ENCODE measurements around the gene HSF4. TPM values are rescaled to one million over a fixed set of nuclear protein-coding genes. Genes with fewer than 3 reads are reported as not detected.

HSF4 gene
- total RNA-seq, 1 donor from 2014 or later, result 3.7 TPM

DNA sequence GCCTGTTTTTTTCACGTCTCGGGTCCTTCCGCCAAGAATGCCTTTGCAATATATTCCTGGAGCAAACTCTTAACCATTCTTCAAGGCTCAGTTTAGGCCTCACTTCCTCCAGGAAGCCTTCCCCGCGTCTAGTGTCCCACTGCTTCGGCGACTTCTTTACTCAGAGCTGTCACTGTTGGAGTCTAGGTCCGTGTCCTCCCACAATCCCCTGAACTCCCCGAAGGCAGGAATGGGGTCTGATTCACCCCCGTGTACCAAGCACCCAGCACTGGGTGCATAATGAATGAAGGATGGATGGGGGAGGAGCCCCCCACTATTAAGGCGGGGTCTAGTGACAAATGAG lies 18.7 kb downstream of the HSF4 start:
- no peak for FAIRE-seq
- DNase-seq (ENCODE audit: low spot score in 2 of 2), result no peak

DNA sequence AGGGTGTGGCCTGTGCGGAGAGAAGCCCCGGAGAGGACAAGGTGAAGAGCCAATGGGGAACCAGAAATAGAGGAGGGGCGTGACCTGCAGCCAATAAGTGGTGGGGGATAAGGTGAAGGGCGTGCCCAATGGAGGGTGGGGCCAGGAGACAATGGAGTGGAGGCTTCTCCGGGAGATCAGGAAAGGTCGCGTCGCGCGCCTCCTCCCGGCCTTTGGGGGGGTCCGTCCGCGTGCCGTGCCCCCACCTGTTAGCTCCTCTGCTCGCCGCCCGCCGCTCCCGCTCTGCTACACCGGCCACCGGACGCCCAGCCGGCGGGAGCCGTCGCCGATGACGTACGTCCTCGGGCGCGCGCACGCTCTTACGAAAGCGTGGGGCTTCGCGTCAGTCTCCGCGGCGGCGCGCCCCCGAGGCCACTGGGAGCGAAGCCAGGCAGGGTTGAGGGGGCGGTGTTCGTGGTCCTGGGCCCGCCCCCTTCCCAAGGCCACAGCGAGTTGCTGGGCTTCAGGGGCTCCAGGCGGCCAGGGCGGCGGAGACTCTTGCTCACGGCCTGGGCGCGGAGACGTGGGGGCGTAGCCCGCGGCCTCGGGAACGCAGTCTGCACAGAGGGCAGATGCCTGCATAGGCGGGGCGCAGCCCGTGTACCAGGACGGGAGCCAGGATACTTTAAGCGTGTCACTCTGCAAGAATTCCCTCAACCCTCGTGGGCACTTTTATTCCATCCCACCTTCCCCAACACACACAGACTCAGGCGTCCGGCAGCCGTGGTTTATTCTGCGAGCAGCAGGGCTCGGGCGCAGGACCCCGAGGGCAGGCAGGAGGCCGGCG lies 19.3 kb downstream of the HSF4 start, which contains the start of gene MATCAP1:
Gene MATCAP1, minus strand, starts transcription at position 337 of the 826 bp plus-strand sequence. CDS start 3,353 bp downstream, outside the sequence.
- DNase-seq (ENCODE audit: low spot score in 2 of 2) (peak; percentile 98 to 99), FAIRE-seq (peak; percentile 75)

GRCh38 chr16:67184453-67184994 lies 20.0 kb downstream of the HSF4 start:
- FAIRE-seq (no peak), DNase-seq (ENCODE audit: low spot score in 2 of 2) (no peak)

- no peak for FAIRE-seq
- peak; percentile 71 to 76 for DNase-seq (ENCODE audit: low spot score in 2 of 2)
Observed at GRCh38 chr16:67184995-67185650, 20.6 kb downstream of the HSF4 start.

- no peak for DNase-seq (ENCODE audit: low spot score in 2 of 2)
- no peak for FAIRE-seq
Observed at GRCh38 chr16:67185651-67186134, 21.1 kb downstream of the HSF4 start.

- DNase-seq (ENCODE audit: low spot score in 2 of 2) (no peak), FAIRE-seq (no peak)
Observed at GRCh38 chr16:67186550-67186950, 22.0 kb downstream of the HSF4 start.

GRCh38 chr16:67187175-67187890 lies 22.8 kb downstream of the HSF4 start:
- FAIRE-seq, result no peak

GRCh38 chr16:67188323-67188722 lies 23.8 kb downstream of the HSF4 start:
- DNase-seq (ENCODE audit: low spot score in 2 of 2), result no peak
- no peak for FAIRE-seq

More at GRCh38 chr16:67187175-67187890, 22.8 kb downstream of the HSF4 start:
- no peak for DNase-seq (ENCODE audit: low spot score in 2 of 2)

DNA sequence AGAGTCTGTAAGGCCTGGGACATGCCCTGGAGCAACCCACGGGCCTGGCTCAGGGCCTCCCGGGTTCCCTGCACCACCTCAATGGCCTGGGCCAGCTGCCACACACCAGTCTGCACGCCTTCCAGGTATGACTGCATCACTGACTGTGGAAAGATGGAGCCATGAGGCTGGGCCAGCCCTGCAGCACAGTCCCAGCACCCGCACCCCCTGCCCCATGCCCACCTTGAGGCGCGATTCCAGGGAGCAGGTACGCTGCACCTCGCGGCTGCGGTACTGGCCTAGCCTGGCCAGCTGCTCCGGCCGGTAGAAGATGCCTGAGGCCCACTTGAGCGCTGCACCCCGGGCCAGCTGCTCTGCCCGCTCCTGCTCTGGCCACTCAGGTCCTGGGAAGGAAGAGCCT lies 24.3 kb downstream of the HSF4 start:
- no peak for DNase-seq (ENCODE audit: low spot score in 2 of 2)
- no peak for FAIRE-seq

GRCh38 chr16:67190041-67190440 lies 25.5 kb downstream of the HSF4 start, which contains the start of gene EXOC3L1:
Gene EXOC3L1 (minus strand): TSS chr16:67190136. CDS start chr16:67189676, 460 bp downstream.
- DNase-seq (ENCODE audit: low spot score in 2 of 2) (no peak), FAIRE-seq (no peak)

- no peak for FAIRE-seq
Observed at GRCh38 chr16:67190448-67191399, 26.2 kb downstream of the HSF4 start.

GRCh38 chr16:67191411-67191994 lies 27.0 kb downstream of the HSF4 start:
- DNase-seq (ENCODE audit: low spot score in 2 of 2), result no peak
- no peak for FAIRE-seq

More at GRCh38 chr16:67190448-67191399, 26.2 kb downstream of the HSF4 start:
- DNase-seq (ENCODE audit: low spot score in 2 of 2), result no peak

DNA sequence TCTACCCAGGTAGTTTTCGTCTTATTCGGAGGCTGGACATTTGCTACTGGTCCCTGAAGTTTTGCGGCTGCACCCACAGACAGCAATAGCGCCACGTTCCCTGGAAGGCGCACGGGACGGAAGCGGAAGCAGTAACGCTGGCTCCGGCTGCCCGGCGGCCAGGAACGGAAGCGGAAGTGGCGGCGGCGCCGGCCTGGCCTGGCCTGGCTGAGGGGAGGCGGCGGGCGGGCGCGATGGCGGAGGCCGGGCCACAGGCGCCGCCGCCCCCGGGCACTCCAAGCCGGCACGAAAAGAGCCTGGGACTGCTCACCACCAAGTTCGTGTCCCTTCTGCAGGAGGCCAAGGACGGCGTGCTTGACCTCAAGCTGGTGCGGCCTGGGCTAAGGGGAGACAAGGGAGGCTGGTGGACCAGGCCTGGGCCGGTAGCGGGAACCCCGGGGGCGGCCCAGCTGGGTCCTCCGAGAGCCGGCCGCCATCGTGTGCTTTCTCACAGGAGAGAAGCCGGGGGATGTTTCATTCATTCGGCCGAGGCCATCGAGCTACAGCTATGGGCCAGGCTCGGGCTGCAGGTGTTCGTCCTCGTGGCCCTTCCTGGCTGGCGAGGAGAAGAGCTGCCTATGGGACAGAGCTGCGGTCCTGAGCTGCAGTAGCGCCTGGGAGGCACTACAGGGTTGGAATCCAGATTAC lies 27.6 kb downstream of the HSF4 start, which contains the start of gene E2F4:
Gene E2F4, plus strand, starts transcription at position 161 of the 687 bp plus-strand sequence. Its CDS starts 73 bp downstream, at position 234.
- DNase-seq (ENCODE audit: low spot score in 2 of 2), result peak; percentile 98 to 99
- FAIRE-seq, result no peak

DNA sequence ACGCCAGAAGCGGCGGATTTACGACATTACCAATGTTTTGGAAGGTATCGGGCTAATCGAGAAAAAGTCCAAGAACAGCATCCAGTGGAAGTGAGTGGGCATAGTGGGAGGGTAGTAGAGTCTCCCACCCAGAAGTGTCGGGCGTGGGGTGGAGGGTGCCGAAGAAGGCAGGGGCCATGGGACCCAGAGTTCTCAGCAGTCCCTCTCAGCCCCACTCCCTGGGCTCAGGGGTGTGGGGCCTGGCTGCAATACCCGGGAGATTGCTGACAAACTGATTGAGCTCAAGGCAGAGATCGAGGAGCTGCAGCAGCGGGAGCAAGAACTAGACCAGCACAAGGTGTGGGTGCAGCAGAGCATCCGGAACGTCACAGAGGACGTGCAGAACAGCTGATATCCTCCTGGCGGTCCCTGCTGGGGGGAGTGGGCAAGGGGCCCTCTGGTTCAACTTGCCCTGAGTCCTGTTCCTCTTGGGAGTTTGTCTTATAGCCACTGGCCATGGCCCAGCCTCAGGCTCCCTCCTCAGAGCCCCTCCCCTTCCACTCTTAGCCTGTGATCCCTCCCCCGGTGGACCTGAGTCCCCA lies 28.3 kb downstream of the HSF4 start:
- FAIRE-seq, result no peak

GRCh38 chr16:67193536-67193935 lies 29.0 kb downstream of the HSF4 start:
- DNase-seq (ENCODE audit: low spot score in 2 of 2), result no peak
- no peak for FAIRE-seq

More for the DNA sequence above, 28.3 kb downstream of the HSF4 start:
- DNase-seq (ENCODE audit: low spot score in 2 of 2), result no peak

DNA sequence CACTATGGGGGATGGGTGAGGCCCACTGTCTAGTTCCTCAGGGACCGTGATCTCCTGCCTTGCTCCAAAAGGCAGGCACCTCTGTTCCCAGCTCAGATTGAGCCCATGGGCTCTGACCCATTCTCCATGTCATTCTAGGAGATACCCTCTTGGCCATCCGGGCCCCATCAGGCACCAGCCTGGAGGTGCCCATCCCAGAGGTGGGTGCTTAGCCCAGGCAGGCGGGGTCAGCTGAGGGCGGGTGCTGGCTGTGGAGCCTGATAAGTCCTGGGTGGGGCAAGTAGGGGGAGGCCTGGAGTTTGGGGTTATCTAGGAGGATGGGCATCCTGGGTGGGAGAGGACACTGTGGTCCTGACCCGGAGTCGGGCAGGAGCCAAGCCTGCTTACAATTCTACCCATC lies 29.7 kb downstream of the HSF4 start:
- DNase-seq (ENCODE audit: low spot score in 2 of 2), result no peak
- no peak for FAIRE-seq

DNA sequence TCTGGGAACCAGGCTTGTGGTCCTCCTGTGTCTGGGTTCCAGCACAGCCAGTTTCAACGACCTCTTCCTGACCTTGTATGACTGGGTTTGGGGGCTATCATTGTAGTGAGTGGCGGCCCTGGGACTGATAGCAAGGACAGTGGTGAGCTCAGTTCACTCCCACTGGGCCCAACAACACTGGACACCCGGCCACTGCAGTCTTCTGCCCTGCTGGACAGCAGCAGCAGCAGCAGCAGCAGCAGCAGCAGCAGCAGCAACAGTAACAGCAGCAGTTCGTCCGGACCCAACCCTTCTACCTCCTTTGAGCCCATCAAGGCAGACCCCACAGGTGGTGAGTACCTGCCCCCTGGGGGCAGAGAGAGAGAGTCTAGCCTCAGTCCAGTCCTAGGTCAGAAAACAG lies 31.1 kb downstream of the HSF4 start:
- FAIRE-seq (no peak), DNase-seq (ENCODE audit: low spot score in 2 of 2) (no peak)

- FAIRE-seq (no peak), DNase-seq (ENCODE audit: low spot score in 2 of 2) (no peak)
Observed at GRCh38 chr16:67196881-67197280, 32.3 kb downstream of the HSF4 start.

All from frontal cortex (tissue), 4 donors.